Stimulated activated CD4-positive, alpha-beta T cell treated with anti-CD3 and anti-CD28 coated beads, TNF-alpha, amount 100 ng/mL, for 1 hour (primary cell): Measurements from ENCODE around the gene SHISA9.
"Not testable (repeated sequence)": the region's sequence is repeated elsewhere in the genome, so short reads cannot be mapped to it uniquely, and the experiment has no call there.

Source experiments
- DNase-seq, 3 donors: peaks; one replicate each; pipeline ENCODE4 v3.0.0-alpha.2; 2020; ENCODE audit warnings: low read depth in 3 of 3, low spot score in 1 of 3

SHISA9 gene

DNA sequence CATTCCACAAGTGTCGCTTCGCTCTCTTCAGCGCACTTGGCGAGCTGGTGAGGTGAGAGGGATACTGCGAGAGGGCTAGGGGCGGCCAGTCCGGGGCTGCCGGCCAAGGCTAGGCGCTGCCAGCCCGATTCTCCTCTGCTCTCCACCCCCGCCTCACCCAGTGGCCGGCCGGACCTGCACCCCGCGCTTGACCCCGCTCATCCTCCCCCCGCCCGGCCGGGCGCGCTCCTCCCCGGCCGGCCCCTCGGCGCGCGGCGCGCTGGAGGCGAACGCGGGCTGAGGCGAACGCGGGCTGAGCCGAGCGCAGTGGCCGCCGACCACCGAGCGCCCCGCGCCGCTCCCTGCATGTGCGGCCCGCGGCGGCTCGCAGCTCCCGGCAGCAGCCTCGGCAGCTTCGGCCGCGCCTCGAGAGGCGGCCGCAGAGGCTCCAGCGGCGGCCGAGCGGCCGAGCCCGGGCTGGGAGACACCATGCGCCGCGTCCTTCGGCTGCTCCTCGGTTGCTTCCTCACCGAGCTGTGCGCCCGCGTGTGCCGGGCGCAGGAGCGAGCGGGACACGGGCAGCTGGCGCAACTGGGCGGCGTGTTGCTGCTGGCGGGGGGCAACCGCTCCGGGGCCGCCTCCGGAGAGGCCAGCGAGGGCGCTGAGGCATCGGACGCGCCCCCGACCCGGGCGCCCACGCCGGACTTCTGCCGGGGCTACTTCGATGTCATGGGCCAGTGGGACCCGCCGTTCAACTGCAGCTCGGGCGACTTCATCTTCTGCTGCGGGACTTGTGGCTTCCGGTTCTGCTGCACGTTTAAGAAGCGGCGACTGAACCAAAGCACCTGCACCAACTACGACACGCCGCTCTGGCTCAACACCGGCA is at the start of gene SHISA9:
TSS of gene SHISA9 (plus strand) at position 2 of the 865 bp plus-strand sequence.
- DNase-seq = no peak

DNA sequence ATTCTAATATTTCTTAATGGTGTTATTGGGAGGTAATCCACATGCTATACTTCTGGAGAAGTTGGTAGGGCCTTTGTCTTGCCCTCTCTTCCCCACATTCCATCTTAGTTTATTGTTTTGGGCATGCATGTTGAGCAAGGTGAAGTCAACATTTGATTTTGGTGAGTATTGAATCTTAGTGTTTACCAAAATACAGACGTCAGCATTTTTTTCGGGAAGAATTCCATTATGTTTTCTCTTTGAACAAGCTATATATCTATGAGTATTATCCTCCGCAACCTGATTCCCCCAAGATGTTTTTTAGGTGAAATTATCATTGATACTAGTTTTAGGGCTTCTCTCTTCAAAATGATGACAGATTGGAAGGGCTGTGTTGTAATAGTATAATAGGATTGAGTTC is 47.4 kb upstream of the SHISA9 start:
- no peak for DNase-seq

DNA sequence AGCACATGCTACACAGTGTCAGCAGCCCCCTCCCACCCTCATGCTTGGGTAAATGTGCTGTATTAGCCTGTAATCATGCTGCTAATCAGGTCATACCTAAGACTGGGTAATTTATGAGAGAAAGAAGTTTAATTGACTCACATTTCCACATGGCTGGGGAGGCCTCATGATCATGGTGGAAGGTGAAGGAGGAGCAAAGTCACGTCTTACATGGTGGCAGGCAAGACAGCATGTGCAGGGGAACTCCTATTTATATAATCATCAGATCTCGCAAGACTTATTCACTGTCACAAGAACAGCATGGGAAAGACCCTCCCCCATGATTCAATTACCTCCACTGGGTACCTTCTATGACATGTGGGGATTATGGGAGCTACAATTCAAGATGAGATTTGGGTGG is 44.0 kb upstream of the SHISA9 start:
- not testable (repeated sequence) for DNase-seq

DNA sequence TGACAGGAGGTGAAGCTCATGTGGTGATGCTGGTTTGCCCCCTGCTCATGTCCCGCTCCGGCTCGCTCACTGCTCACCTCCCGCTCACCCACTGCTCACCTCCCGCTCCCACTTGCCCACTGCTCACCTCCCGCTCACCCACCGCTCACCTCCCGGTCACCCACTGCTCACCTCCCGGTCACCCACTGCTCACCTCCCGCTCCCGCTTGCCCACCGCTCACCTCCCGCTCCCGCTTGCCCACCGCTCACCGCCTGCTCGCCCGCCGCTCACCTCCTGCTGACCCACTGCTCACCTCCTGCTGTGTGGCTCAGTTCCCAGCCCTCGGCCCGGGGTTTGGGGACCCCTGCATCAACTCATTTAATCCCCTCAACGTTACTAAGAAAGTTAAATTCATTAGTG is 39.1 kb upstream of the SHISA9 start:
- DNase-seq = no peak

DNA sequence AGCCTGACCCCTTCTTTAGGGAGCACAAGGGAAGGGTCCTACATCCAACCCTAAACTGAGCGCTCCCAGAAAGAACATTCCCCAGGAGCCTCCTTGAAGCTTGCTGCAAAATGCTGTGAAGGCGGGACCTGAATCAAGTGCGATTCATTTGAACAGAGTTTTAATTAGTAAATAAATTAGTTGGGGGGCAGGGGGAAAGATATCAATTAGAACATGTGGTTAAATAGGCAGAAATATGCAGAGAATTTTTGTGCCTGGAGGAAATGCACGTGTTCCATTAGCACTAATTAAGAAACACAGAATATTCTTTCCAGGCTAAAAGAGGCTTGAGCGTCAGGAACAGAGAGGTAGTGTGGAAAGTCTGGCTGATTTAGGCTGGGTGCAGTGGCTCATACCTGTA is 38.5 kb upstream of the SHISA9 start:
- DNase-seq = no peak

DNA sequence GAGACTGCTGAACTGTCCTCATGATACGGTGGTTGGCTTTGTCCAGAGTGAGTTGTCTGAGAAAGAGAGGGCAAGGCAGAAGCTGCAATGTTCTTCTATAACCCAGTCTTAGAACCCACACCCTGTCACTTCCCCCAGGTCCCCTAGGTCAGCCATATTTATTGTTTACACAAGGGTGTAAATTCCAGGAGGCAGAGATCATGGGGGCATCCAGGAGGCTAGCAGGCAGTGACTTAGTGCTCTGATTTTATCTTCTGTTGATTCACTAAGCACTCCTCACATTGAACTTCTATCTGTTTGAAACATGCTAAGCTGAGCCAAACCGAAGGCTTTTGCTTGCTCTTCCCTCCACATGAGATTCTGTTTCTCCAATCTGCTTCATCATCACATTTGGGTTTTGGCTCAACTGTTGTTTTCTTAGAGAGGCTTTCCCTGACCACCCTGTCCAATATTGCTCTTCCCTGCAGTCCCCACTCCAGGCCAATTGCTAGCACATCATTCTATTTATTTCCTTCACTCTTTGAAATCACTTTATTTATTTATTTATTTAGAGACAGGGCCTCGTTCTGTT is 34.3 kb upstream of the SHISA9 start:
- DNase-seq = no peak

DNA sequence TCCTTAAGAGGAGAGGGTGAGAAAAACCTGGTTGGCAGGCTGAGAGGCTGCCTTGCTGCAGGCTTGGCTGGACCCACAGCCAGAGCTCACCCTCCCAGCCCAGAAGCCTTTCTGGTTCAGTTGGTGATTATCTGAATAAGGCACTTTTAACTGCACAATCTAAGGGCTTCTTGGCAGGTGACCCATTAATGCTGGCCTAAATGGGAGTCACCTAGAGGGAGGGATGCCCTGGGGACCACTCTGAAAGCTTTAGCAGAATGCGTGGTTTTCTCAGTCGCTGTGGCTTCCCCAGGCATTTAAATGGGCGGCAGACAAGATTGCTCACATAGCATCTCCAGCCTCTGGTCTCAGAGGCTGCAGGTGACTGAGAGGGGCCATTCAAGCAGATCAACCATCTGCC is 33.2 kb upstream of the SHISA9 start:
- no peak for DNase-seq

DNA sequence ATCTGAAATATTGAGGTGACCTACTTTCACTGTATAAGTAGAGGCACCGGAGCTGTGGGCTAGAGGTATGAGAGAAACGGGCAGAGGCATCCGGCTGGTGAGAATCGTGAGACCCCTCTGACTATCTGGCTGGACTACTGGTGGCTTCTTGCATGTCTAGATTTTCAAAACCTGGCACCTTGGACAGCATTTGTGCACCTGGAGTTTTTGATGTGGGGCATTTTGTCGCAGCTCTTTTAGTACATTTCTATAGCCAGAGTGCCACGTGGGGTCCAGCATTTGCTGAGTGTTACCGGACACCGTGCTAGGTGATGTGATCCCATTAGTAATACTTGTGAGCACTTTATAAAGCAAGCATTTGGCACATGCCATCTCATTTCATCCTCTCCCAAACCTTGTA is 32.6 kb upstream of the SHISA9 start:
- no peak for DNase-seq

DNA sequence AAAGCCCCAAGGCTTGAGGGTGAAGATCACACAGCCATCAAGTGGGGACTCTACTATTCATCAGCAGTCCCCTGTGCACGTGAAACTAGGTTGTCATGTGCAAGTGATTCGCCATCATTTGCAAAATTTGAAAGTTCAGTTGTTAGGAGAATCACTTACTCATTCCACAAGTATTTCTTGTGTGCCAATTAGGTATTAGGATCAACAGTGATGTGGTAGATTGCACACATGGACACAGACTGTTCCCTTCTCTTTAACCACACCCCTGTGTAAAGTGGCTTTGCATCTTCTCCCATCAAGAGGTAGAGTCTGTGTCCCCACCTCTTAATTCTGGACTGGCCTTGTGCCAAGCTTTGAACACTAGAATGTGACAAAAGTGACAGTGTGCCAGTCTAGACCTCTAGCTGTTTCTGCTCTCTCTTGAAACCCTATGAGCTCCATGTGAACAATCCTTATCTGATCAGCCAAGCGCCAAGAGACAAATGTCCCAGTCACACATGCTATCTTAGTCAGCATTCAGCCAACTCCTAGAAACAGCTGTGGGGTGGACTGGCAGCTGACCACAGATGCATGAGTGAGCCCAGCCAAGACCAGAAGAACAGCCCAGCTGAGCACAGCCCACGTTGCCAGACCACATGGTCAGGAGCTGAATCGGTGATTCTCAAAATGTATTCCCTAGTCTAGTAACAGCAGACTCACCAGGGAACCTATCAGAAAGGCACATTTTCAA is 31.5 kb upstream of the SHISA9 start:
- DNase-seq = no peak

DNA sequence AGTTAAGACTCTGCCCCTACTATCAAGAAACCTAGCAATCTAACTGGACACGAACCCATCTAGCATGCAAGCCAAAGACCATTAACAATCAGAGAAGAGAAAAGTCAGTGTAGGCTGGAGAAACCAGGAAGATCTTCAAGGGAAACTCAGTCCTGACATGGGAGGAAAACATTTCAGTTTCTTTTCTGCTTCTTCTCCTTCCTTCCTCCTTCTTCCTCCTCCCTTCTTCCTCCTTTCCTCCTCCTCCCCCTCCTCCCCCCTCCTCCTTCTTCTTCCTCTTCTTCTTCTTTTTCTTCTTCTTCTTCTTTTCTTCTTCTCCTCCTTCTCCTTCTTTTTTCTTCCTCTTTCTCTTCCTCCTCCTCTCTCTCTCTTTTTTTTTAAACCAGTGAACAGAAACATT is 29.6 kb upstream of the SHISA9 start:
- DNase-seq = no peak

DNA sequence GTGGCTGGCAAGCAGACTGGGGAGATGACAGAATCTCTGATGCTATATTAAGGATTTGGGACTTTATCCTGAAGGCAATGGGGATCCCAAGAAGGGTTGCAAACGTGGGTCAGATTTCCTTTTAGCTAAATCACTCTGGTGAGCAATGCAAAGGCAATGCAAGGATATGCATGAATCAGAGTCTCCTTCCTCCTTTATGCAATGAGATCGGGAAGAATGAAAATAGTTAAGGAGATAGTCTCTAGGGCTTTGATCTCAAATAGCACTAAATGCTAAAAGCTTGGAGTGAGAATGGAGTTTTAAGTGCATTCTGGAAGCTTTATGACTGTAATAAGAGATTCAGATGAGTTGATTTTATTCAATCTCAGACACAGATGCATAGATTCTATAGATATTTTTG is 27.2 kb upstream of the SHISA9 start:
- DNase-seq = no peak

DNA sequence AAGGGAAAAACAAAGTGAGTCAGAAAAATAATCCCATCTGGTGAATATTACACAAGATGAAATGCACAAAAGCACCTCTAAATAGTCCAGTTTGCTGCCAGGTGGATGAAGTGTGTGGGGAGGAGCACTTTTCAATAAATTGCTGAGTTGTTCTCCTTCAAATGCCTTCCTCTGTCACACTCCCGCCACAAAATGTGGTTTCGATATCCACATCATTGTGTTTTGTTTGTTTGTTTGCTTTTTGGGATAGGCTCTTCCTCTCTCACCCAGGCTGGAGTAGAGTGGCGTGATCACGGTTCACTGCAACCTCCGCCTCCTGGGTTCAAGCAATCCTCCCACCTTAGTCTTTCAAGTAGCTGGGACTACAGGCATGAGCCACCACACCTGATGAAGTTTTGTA is 24.6 kb upstream of the SHISA9 start:
- DNase-seq = no peak

DNA sequence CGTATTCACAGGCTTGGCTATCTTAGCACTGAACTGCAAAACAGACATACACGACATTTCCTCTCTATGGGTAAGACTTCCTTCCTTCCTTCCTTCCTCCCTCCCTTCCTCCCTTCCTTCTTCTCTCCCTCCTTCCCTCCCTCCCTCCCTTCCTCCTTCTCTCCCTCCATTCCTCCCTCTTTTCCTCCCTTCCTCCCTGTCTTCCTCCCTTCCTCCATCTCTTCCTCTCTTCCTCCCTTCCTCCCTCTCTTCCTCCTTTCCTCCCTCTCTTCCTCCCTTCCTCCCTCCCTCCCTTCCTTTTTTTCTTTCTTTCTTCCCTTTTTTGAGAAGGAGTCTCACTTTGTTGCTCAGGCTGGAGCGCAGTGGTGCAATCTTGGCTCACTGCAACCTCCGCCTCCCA is 22.4 kb upstream of the SHISA9 start:
- no peak for DNase-seq

DNA sequence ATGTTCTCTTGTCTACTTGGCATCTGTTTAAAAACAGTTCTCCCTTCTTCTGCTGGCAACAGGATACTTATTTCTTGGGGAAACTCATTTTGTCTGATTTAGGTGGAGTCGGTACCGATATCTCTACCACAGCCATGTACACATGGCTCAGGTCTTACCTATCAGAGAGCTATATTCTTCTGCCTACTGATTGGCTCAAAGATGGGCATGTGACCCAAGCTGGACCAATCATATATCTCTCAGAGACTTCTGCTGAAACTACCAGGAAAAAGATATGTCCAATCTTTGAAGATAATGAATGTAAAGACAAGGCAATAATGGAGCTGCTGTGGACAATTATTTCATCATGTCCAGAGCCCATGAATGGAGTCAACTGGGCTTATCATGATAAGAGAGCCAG is 21.6 kb upstream of the SHISA9 start:
- DNase-seq = no peak

DNA sequence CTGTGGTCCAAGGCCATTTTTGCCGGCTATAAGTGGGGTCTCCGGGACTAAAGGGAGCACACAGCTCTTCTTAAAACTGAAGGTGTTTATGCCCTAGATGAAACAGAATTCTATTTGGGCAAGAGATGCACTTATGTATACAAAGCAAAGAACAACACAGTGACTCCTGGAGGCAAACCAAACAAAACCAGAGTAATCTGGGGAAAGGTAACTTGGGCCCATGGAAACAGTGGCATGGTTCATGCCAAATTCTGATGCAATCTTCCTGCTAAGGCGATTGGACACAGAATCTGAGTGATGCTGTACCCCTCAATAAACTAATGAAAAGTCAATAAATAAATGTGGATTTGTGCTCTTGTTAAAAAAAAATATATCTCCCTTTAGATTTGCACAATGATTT is 20.2 kb upstream of the SHISA9 start:
- no peak for DNase-seq

DNA sequence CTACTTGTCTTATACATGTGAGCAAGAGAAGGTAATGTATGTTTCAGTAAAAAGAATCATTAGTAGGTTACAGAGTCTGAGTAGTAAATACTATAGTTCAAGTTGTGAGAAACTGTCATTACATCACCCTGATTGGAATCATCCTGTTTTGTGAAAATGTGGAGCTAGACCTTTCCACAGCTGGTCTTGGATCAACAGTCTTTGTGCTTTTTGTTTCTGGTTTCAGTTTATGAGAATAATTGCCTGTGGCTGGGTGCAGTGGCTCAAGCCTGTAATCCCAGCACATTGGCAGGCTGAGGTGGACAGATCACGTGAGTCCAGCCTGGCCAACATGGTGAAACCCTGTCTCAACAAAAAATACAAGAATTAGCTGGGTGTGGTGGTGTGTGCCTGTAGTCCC is 19.7 kb upstream of the SHISA9 start:
- DNase-seq = no peak

DNA sequence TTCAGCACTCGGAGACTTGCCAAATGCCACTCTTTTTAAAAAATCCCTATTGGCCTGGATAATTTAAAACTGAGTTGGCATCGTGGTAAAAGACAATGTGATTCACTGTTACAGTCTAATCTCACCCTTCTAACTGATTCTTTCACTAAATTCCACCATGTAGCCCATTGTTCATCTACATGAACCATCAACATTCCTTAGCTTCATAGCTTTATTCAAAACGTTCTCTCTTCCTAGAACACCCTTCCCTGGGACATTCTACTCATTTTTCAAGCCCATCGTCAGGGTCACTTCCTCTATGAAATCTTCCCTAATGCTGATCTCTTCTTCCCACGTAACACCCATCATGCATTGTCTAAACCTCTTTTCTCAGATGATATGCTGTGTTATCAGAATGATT is 15.7 kb upstream of the SHISA9 start:
- no peak for DNase-seq

DNA sequence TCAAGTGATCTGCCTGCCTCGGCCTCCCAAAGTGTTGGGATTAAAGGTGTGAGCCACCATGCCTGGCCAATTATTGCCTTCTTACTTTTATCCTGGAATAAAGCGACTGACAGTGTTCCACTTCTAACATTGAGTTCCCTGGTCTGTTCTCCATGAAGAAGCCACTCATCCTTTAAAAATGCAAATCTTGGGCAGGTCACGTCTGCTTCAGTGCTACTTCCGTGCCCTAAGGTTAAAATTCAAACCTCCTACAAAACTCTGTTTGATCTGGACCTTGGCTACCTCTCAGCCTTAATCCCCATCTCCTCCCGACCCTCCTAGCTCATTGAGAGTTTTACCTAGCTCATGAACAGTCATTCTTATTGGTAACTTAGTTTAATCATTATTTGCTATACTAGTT is 9.6 kb upstream of the SHISA9 start:
- no peak for DNase-seq

DNA sequence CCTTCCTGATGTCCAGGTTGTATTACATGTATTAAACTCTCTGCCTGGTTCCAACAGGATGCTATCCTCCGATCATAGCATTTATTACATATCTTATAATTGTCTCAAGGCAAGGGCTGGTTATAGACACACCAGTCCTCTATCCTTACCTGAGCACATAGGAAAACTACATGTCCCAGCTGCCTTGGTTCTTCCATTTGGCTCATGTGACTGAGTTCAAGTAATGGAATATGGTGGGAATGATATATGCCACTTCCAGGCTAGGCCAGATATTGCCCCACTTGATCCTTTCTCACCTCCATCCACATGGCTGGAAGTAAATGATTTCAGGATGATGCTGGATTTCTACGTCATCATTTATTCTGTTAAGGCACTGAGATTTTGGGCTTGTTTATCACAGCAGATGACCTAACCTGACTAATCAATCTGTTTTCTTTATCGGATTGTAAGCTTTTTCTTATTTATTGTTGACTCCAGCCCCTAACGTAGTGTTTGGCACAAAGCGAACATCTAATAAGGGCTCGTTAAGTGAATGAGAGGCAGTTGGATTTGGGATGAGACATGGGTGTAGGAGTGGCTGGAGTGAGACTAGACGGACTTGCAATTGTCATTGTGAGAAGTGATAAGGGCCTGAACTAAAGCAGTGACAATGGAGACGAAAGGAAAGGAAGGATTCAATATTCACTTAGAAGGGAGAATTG is 8.2 kb upstream of the SHISA9 start:
- no peak for DNase-seq

DNA sequence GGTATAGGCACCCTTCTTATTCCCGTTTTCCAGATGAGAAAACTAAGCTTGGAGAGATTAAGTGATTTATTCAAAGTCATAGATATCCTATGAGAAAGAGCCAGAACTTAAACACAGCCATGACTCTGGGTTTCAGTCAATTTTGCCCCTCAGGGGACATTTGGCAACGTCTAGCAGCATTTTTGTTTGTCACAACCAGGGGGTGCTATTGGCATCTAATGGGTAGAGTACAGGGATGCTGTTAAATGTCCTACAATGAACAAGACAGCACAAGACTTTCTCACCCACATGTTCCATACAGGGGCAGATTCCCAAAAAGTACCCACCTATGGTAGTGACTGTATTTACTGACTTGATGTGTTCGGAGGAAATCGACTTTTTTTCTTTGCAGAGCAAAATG is 4.8 kb upstream of the SHISA9 start:
- DNase-seq = no peak

DNA sequence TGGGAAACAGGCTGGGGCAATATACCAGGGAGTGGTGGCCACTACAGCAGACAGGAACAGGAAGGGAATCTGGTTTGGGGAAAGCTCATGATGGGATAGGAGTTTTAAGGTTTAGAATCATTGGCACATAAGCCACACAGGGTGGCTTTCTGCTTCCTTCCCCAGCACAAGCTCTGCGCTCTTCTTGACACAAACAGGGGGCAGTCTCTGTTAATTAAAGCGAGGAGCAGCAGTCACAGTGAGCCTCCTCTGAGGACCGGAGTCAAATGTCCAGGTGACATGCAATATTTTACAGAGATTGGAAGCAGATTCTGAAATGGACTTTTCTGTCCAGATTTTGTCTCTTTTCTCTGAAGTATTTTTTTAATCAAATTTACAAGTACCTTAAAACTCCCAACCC is 2.8 kb upstream of the SHISA9 start:
- no peak for DNase-seq
